Measurements from ENCODE around the gene ZNF350. TPM values are rescaled to one million over a fixed set of nuclear protein-coding genes. Genes with fewer than 3 reads are reported as not detected.

Gene ZNF350
- total and polyA plus RNA-seq, 2 of the 13 experiments (the other 11 are each of a cell fraction or from before 2014, with no cell fraction given): 3.7 to 6.9 TPM

GRCh38 chr19:51965583-51965982, 21.1 kb downstream of the ZNF350 start:
- Histone ChIP-seq H3K36me3 (replicated peaks in 1 of 2; ENCODE audit: control insufficient read depth in 1 of 2, insufficient read depth in 2 of 2, low read length in 2 of 2) (peaks cover 9 to 51% of the 10 kb centered on the region in 2 experiments; a peak in 4 of 5 replicates), H3K4me3 (replicated peaks in 1 of 3; ENCODE audit: insufficient read depth in 1 of 3, low read depth in 2 of 3, low read length in 3 of 3) (no peak overlapping the region), H2AFZ (ENCODE audit: low read length) (no peak overlapping the region), H4K20me1 (ENCODE audit: insufficient read depth, low read length) (no peaks in the 10 kb centered on the region), H3K9me3 (ENCODE audit: low read length) (peaks cover 11% of the 10 kb centered on the region), H3K4me1 (ENCODE audit: insufficient read depth, low read length) (peaks cover 20% of the 10 kb centered on the region), H3K9ac (ENCODE audit: insufficient read depth, low read depth, low read length) (no peak overlapping the region), H3K79me2 (ENCODE audit: insufficient read depth, low read length) (no peaks in the 10 kb centered on the region), H3K27ac (ENCODE audit: extremely low read length, insufficient read depth, low read length) (no peak overlapping the region), H3K27me3 (ENCODE audit: control insufficient read depth in 1 of 2, insufficient read depth in 2 of 2, low read length in 2 of 2) (no peaks in the 10 kb centered on the region), H3K4me2 (ENCODE audit: low read depth, low read length) (no peak overlapping the region)
- 97% methylated on average over 5 of the region's 5 CpGs for WGBS (ENCODE audit: low lambda C conversion rate)
- POLR2A ChIA-PET: no interaction called here
- no peak for DNase-seq (ENCODE audit: low spot score)
- CTCF ChIA-PET (ENCODE audit: low intra/inter-chr PET ratio, low total read pairs): no interaction called here
- in situ Hi-C loops (cut with HindIII; ENCODE audit: extremely low pct_ligation_motif_present, low pct_unique_long_range_greater_than_20kb) (no loop called here), intact Hi-C loops (cut with micrococcal nuclease; ENCODE audit: unreplicated experiment) (no loop called here)
- FAIRE-seq: no peak
- no TSS peak for BruUV-seq (replicated peaks)
- ATAC-seq: no peak
- TF ChIP-seq SOX13 (IDR thresholded peaks at IDR 0.05) (no peak), SOX13 (CRISPR knock-in tag; conservative IDR thresholded peaks at IDR 0.05 in 1 of 2, IDR thresholded peaks at IDR 0.05 in 1 of 2) (no peak), RXRB (CRISPR knock-in tag; IDR thresholded peaks at IDR 0.05; ENCODE audit: borderline replicate concordance) (no peak), ZNF10 (CRISPR knock-in tag; IDR thresholded peaks at IDR 0.05; ENCODE audit: borderline replicate concordance, low read depth) (no peak), ARNTL (CRISPR knock-in tag; IDR thresholded peaks at IDR 0.05) (no peak), PTBP1 (IDR thresholded peaks at IDR 0.05; ENCODE audit: low read depth, low read length, poor library complexity, severe bottlenecking) (no peak), ZNF274 (CRISPR knock-in tag; IDR thresholded peaks at IDR 0.05) (no peak), ZBTB40 (IDR thresholded peaks at IDR 0.05) (no peak), ZBTB40 (CRISPR knock-in tag; IDR thresholded peaks at IDR 0.05) (no peak), ZNF768 (CRISPR knock-in tag; IDR thresholded peaks at IDR 0.05) (no peak), EP300 (IDR thresholded peaks at IDR 0.05; ENCODE audit: low read depth in 2 of 2, low read length in 2 of 2) (no peak), EP300 (CRISPR knock-in tag; IDR thresholded peaks at IDR 0.05; ENCODE audit: borderline replicate concordance) (no peak), ZNF614 (CRISPR knock-in tag; IDR thresholded peaks at IDR 0.05; ENCODE audit: borderline replicate concordance) (no peak), ZMYM4 (CRISPR knock-in tag; IDR thresholded peaks at IDR 0.05) (no peak), ZNF510 (CRISPR knock-in tag; IDR thresholded peaks at IDR 0.05; ENCODE audit: low read depth) (no peak), XRCC5 (optimal IDR thresholded peaks at IDR 0.05; ENCODE audit: low read length) (no peak), SNRNP70 (IDR thresholded peaks at IDR 0.05; ENCODE audit: low read depth, low read length) (no peak)

All from HepG2 (cell line).